Cortex of kidney (tissue), 1 donor: ENCODE data around the gene NEK1.
A peak's percentile ranks its signal among the peaks of the same experiment; 100 is the strongest.
"Not testable (repeated sequence)": the region's sequence is repeated elsewhere in the genome, so short reads cannot be mapped to it uniquely, and the experiment has no call there.

Source experiments
- DNase-seq: peaks from one replicate; lab custom pipeline; 2025; lab: John Stamatoyannopoulos, UW

Gene NEK1

DNA sequence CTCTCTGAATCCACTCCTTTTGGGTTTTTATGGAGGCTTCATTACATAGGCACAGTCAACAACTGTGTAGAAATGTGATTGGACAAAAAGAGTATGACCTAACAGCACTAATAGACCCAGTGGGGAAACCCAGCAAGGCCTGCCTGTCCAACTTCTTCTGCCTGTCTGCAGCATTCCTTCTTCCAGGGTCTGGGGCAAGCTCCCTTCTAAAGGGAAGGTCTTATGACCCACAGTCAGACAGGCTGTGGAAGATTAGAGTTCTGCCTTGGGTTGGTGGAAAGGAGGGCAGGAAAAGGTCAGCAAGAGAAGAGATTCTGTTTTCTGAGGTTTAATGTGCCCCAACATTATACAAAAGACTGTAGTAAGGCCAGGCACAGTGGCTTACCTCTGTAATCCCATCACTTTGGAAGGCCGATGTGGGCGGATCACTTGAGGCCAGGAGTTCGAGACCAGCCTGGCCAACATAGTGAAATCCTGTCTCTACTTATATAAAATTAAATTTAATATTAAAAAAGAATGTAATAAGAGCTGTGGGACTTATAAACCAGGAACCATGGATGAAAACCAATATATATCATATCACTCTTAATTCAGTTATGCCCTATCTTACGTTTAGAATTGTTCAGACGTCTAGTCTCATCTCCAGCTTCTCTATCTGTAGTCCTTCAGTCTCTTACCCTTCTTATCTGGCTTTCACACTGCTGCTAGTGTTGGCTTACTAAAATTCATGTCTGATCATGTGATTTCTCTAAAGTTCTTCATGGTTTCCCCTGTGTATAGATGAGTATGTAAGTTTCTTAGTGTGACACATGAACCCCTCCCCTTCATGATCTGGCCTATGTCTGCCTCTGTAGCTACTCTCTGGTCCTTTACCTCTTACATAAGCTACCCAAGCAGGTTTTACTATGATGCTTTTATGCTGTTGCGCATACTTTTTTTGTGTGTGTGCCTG, 14.2 kb upstream of the NEK1 start:
- DNase-seq: no peak

DNA sequence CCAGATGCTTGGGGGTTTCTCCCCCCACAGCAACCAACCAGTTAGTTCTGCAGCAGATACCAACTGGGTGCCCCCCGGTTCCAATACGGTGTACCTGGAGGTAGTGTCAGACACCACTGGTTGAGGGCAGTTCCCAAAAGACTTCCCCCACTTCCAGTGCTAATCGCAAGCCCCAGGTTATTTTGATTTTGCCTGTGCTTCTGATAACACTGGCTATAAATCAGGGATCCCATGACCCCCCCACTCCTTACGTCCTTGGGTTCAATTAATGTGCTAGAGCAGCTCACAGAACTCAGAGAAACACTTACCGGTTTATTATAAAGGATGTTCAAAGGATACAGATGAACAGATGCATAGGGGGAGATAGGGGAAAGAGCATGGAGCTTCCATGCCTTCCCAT, 13.5 kb upstream of the NEK1 start:
- no peak for DNase-seq

DNA sequence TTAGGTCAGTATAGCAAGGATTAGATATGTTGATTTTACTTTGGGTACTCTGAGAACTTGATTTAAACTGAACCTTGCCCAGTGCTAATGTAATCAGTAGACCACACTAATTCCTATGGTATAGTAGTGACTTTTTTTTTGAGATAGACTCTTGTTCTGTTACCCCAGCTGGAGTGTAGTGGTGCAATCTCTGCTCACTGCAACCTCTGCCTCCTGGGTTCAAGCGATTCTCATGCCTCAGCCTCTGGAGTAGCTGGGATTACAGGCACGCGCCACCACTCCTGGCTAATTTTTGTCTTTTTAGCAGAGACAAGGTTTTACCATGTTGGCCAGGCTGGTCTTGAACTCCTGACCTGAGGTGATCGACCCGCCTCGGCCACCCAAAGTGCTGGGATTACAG, 11.6 kb upstream of the NEK1 start:
- DNase-seq: not testable (repeated sequence)

DNA sequence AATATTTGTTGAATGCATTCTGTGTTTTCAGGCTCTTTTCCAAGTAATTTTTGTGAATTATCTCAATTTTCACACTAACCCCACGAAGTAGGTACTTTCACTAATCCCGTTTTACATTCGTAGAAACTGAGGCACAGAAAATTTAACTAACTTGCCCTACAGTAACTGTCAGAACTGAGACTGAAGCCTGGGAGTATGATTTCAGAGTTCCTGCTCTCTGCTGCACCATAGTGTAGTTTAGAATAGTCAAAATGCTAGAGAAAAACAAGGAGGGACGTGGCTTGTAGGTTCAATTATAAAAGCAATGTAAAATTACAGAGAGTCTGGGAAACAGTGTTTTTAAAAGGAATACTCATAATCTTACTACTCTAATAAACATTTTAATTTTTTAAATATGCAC, 10.2 kb upstream of the NEK1 start:
- no peak for DNase-seq

DNA sequence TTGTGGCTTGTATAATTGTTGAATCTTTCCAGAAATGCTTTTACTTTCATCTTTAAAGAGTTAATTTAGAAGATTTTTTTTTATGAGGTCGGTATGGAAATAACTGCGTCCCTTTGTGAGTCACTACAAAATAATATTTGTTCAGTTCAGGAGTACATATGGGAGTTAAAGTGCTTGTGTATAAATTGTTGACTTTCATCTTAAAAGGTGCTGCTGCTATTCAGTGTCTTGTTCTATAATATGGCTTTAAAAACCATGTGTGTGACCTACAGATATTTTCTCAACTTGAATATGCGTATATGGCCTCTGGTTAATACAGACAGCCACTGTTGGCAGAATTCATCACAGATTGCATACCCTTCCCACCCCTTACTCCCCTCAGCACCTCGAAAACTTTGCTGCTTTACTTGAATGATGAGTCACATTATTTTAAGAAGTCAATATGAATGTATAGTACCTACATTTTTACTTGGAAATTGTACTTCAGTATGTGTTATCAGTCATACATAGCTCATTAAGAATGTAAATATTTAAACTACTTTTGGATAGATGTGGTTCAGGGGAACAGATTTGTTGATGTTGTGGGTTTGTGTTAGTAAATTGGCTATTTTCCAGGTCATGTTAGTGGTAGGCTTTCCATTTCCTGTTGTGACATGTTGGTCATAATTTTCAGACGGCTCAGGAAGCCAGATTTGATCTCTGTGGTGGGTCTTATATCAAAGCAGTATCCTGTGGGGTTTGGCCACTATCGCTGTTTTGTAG, 9.5 kb upstream of the NEK1 start:
- DNase-seq: no peak

DNA sequence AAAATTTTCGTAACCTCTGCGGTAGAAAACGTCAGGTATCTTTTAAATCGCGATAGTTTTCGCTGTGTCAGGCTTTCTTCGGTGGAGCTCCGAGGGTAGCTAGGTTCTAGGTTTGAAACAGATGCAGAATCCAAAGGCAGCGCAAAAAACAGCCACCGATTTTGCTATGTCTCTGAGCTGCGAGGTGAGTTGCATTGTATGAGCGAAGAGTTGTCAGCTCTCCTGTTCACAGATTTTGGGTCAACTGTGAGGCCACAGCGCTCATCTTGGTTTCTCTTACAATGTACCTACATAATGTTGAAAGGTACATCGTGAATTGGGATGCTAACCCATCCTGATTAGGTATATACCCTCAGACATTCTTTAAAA, 8.5 kb upstream of the NEK1 start:
- no peak for DNase-seq

DNA sequence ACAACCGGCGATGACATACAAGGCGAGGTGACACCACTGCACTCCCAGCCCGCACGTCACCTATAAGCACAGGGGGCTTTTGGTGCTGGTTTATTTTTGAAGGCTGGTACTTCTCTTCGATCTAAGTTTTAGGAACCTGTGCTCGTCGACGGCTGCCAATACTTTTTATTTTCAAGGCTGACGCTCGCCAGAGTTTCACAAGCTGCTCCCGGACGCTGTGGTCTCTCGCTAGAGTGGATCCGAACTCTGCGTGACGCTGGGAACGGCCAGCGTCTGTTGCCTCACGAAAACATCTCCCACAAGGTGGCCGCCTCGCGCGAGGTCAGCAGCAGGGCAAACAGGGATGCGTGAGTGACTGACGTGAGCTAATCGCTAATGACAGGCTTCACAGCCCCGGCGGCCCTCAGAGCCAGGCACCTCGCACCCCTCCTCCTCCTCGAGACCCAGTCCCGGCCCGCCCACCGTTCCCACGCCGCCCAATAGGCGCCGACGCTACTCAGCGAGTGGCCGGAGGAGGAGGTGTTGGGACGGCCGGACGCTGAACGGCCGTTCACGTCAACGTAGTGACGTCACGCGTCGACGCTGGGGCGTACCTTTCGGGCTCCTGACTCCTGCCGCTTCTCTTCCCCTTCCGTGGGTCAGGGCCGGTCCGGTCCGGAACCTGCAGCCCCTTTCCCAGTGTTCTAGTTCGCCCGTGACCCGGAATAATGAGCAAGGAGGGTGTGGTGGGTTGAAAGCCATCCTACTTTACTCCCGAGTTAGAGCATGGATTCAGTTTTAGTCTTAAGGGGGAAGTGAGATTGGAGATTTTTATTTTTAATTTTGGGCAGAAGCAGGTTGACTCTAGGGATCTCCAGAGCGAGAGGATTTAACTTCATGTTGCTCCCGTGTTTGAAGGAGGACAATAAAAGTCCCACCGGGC, 7.8 kb upstream of the NEK1 start, which contains the start of gene CLCN3:
CLCN3 (plus strand) TSS at position 621 of the 922 bp plus-strand sequence. CDS start 15,351 bp downstream, outside the sequence.
- DNase-seq: peak; percentile 86

DNA sequence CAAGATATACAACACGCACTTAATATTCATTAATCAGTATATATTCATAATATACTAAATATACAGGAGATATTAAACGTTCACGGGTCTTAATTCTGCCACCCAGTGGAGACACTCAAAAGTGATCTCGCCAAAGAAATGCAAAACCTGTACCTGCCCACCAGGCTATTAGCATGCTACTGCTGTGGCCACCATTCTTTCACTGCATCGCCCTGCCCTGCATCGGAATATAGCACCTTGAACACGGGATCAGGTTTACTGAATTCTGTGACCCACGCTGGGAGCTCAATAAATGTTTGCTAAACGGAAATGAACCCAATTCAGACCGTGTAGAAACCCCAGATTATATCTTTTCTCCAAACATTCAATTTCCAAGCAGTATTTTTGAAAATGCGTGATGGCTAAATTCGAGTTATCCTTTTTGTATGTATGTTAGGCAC, 7.2 kb upstream of the NEK1 start:
- DNase-seq: no peak

DNA sequence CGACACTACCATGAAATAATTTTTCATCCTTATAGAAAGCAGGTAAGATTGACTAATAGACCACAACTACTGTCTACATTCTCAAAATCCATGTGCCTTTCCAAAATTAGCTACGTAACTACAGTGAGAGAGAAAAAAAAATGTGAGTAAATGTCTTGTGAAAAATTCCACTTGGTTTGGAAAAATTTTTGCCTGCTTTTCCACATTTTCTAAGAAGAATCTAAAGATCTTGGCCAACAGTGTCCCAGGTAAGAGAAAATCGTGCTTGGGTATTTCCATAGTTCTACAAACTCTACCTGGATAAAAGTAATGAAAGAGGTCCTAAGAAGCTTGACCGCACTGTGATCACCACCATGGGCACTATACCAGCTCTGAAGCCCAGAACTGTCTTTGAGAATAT, 6.6 kb upstream of the NEK1 start:
- DNase-seq: no peak

DNA sequence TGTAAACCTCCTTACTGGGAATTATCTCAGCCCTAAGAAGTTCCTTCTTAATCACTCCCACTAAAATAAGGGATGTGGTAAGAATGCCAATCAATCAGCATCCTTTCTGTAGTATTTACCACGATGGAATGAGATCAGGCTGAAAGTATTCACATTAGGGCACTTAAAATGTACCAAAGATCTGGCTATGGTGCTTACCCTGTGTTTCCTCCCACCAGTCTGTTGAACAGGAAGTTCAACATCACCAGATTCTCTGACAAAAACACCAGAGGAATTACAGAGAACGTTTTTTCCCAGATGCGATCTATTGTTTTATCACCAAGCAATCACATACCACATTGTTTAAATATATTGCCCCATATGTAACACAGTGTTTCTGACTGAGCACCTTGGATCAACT, 5.9 kb upstream of the NEK1 start:
- DNase-seq: no peak

DNA sequence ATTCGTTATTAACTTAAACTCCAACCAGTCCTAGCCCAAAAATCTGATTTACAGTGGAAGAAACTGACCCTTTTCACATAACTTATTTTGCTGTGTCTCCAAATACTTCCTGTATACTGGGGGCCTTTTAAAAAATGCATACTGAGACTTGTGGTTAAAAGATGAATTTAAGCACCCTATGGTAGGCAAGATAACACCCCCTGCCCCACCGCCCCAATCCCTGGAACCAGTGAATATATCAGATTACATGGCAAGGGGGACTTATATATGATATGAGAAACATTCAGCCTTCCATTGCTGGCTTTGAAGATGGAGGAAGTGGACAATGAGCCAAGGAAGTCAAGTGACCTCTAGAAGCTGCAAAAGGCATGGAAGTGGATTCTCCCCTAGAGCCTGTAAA, 4.9 kb upstream of the NEK1 start:
- no peak for DNase-seq

DNA sequence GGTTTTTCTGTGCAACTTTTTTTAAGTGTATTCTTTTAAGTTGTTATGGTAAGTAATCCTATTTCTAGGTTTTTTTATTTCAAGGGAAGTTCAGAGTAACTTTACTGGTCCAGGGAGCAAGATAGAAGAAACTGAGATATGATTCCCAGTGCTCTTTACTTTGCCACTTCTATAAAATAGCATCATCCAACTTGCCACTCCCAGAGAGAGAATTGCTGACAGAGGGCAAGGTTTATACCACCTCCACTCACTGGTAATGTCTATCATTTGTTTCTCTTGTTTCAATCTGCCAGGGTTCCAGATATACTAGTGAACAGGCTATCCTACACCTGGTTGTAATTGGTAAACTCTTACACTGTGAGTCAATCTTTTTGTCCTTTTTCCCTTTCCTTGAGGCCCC, 4.5 kb upstream of the NEK1 start:
- DNase-seq: no peak

DNA sequence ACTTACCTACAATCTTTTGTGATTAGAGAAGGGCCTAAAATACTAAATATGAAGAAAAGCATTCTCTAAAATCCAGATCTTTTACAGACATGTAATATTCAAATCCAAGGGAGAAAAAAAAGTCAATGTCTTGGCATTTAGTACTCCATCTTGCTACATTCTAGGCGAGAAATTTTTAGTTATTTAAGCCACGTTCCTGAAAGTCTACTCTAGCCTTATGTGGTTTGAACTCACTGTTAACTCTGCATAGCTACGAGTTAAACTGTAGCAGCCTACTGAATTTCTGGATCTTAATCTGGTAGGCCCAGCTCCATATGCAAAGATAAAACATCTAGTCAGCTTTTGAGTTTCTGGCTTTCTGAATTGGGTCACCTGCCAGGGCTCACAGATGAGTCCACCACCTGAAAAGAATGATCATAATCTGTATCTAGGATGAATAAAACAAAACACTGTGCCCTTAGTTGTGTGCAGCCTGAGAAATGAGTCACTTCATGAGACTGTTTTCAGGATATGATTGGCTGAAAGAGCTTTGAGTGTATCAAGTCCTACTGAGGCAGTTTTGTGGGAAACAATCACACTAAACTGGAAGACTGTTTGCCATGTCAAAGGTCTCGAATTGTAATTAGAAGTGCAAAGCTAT, 3.2 kb upstream of the NEK1 start:
- no peak for DNase-seq

DNA sequence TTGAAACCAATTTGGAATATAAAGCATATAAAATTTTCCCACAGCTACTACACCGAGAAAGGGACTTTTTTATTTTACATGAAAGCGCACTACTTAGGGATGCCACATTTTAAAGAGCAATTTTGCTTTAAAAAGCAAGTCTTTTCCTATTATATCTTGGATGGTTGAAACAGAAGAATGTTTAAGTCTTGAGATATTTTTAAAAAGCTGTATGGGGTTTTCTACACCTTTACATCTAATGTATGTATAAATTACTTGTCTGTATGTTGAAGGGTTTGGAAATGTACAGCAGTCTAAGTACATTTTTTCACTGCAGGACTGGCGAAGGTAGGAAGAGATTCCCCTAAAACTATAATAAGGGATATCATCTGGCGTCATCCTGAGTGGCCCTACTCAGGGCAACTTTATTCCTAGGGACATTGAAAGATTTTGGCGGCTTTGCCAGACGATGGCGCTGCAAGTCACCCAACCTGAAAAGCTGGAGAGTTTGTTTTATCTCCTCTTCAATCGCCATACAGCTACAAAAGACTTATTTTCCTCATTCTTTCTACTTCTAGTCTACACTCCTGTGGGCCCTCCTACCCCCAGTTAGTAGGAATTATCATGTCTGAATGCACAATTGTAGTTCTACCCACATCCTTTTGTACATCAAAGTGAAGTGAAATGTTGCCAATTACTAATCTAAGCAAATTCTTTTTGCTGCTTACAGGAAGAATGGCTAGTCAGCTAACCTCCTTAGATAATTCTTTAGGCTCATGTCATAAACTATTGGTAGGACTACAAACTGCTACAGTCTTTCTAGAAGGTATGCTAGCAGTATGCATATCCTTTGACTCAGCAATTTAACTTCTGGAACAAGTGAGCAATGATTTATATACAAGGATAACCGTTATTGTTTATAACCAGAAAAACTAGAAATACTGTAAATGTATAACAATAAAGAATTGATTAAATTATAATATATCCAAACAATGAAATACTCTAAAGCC, 782 bp upstream of the NEK1 start:
- no peak for DNase-seq

DNA sequence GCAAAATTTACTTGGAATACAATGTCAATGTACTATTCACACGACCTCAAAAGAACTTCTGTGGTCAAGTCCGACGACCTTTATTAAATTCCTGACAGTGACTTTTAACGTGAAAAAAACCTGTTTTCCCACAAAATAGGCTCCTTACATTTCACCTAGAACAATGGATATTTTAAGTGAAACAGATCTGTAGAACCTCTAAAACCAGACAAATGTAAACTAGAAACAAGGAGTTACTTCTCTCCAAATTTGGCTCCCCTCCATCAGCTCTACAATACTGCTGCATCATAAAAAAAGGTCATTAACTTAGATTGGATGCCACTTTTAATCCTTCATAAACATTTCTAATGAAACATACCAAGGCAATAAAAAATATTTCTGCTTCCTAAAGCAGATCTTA, 1.2 kb downstream of the NEK1 start:
- DNase-seq: no peak

DNA sequence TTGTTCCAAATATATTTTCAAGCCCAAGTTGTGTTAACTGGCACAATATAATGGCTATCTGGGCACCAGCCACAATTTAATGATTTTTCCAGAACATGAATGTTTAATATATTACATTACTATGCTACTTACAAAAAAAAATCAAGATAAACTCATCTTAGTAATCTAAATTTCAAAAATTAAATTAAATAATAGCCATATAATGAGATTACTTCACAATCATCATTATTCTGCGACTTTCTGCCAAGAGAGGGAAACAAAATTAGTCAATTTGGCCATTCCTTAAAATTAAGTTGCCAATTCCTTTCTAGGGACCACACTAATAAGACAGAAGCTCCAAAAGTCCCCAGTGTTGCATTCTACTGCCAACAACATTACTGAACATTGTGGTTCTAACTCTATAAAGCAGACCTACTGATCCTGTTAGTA, 7.5 kb downstream of the NEK1 start:
- no peak for DNase-seq

DNA sequence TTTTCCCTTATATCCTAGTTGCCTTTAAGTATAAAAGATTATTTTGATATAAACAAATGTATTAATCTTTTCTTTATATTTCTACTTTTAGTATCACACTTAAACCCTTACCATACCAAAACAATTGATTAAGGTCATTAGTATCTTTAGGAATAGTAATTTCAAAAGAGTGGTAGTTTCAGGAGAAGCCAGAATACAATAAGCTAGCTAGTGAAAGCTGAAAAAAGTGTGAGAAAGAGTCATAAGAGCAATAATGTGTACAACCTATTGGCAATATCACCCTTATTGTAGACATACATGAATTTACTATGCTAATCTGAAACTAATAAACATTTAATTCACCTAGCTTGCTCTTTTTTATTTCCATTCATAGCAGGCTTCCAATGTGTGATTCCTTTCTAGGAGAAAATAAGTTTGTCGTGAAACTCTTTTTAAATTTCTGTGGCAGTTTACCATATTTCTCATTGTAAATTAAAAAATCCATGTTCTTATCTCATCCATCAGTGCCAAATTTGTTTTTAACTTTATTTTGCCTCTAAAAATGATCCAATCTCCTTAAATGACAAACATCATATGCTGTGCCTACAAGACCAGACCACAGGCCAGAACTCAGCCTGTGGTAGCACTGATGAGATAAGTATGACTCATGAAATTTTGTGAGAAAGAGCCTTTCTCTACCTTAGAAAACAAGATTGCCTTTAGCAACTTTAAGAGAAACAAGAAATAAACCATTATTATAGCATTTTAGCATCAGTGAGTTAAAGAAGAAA, 8.1 kb downstream of the NEK1 start:
- no peak for DNase-seq

DNA sequence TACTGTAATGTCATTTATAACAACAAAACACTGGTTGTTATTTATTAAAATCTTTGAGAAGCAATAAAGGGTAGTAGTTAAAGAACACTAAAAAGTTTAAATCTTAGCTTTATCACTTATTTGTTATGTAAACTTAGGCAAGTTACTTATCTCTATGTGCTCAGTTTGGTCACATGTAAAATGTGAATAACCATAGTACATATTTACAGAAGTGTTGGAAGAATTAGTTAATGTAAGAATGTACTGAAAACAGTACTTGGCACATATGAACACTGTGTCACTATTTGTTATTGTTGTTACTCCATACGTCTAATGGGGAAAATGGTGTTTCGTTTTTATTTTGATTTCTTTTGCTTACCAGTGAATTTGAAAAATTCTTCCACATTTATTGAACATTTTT, 9.1 kb downstream of the NEK1 start:
- DNase-seq: no peak

DNA sequence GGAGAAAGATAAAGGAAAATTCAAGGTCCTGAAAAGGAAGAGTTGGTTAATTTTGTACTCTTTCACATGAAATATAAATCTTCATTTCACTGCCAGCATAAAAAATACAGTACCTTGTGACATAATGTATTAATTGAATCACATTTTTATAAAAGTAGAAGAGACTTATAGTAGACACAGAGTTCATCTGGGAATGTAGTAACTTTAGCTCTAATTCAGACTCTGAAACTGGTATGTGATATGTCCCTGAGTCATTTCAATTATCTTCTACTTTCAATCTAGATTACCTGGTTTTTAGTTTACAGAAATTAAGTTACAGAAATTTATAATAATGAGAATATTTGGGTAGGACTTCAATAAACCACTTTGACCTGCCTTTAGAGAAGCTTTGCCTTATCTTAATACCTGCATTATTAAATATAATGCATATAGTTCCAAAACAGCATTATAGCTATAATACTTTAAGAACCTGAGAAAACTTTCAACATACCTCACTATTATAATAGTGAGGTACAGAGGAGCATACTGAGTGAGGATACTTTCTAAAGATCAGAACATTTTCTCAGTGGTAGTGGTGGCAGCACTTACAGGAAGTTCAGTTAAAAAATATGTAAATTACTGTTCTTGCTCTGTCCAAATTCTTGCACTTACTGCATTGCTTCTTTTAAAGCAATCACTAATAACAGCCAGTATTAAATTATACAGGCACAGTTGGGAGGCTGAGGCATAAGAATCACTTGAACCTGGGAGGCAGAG, 11.2 kb downstream of the NEK1 start:
- no peak for DNase-seq
